ENCODE measurements around the gene MTHFD1L. TPM values are rescaled to one million over a fixed set of nuclear protein-coding genes. Genes with fewer than 3 reads are reported as not detected.

The MTHFD1L gene
- total RNA-seq, 2 donors from 2014 or later, result 4.1 to 12.2 TPM

DNA sequence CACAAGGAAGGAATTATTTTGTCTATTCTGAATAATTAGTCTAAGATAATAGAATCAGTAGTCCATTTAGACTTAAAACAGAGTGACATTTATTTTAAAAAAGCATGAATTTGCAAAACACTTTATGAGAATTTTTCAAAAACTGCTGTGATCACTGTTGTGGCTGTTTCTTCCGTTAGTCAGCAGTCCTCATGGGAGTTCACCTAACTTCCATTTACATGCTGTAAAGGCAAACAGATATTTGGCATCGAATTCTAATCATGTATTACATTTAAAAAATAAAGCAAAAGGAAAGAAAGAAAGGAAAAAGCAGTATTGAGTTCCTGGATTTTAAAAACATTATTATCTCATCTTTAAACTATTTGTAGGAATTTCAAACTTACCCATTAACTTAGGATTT, 111.8 kb downstream of the MTHFD1L start:
- Histone ChIP-seq H3K27ac (no peak overlapping the region), H3K27me3 (no peaks in the 10 kb centered on the region), H3K36me3 (no peaks in the 10 kb centered on the region), H3K9me3 (peaks cover 0 to 8% of the 10 kb centered on the region in 2 donors), H3K4me1 (no peaks in the 10 kb centered on the region), H3K4me3 (no peak overlapping the region)
- no peak for TF ChIP-seq CTCF (IDR thresholded peaks at IDR 0.05)
- DNase-seq (ENCODE audit: low spot score), result no peak

- Histone ChIP-seq H3K4me3 (no peak overlapping the region), H3K9me3 (peaks cover 0 to 5% of the 10 kb centered on the region in 2 donors), H3K36me3 (no peaks in the 10 kb centered on the region), H3K27ac (no peak overlapping the region), H3K4me1 (no peaks in the 10 kb centered on the region), H3K27me3 (no peaks in the 10 kb centered on the region)
- DNase-seq (ENCODE audit: low spot score), result no peak
- TF ChIP-seq CTCF (IDR thresholded peaks at IDR 0.05), result no peak
These were observed 113.1 kb downstream of the MTHFD1L start for GRCh38 chr6:150978624-150979023.

GRCh38 chr6:150979826-150980350, 114.4 kb downstream of the MTHFD1L start:
- Histone ChIP-seq H3K36me3 (no peaks in the 10 kb centered on the region), H3K4me3 (no peak overlapping the region), H3K27ac (no peak overlapping the region), H3K27me3 (no peaks in the 10 kb centered on the region), H3K9me3 (no peaks in the 10 kb centered on the region), H3K4me1 (no peaks in the 10 kb centered on the region)
- no peak for DNase-seq (ENCODE audit: low spot score)
- no peak for TF ChIP-seq CTCF (IDR thresholded peaks at IDR 0.05)

DNA sequence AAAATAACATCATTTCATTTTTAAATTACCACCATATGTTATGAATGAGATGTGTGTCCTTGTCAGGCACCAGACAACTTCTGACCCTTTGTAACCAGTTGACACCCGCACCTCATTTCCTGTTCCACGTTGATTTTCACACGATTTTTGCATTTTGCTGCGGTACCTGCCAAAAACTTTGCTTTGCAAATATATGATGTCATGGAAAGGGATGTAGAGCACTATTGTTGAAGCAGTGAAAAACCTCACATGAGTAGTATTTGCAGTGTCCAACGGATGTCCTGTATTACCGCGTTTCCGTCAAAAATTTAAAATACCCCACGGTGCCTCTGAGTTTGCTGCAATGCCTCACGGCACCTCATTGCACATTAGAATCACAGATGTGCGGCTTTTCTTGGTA, 115.6 kb downstream of the MTHFD1L start:
- no peak for TF ChIP-seq CTCF (IDR thresholded peaks at IDR 0.05)
- Histone ChIP-seq H3K36me3 (no peaks in the 10 kb centered on the region), H3K27me3 (no peaks in the 10 kb centered on the region), H3K4me3 (no peak overlapping the region), H3K27ac (no peak overlapping the region), H3K9me3 (no peaks in the 10 kb centered on the region), H3K4me1 (no peaks in the 10 kb centered on the region)
- DNase-seq (ENCODE audit: low spot score), result no peak

DNA sequence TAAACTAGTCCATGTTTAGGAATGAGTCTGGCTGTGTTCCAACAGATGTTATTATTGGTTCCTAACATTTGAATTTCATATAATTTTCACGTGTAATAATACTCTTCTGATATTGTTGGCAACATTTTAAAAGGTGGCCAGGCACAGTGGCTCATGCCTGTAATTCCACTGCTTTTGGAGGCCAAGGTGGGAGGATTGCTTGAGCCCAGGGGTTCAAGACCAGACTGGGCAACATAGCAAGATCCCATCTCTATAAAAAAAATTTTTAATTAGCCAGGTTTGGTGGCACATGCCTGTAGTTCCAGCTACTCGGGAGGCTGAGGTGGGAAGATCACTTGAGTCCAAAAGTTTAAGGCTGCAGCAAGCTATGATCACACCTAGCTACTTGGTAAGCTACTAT, 116.2 kb downstream of the MTHFD1L start:
- DNase-seq (ENCODE audit: low spot score), result no peak
- no peak overlapping the region for H3K27ac ChIP-seq
- H3K4me3 ChIP-seq, result no peak overlapping the region
- H3K27me3 ChIP-seq, result no peaks in the 10 kb centered on the region
- H3K9me3 ChIP-seq, result no peaks in the 10 kb centered on the region
- no peak for TF ChIP-seq CTCF (IDR thresholded peaks at IDR 0.05)
- no peaks in the 10 kb centered on the region for H3K4me1 ChIP-seq
- H3K36me3 ChIP-seq, result no peaks in the 10 kb centered on the region

DNA sequence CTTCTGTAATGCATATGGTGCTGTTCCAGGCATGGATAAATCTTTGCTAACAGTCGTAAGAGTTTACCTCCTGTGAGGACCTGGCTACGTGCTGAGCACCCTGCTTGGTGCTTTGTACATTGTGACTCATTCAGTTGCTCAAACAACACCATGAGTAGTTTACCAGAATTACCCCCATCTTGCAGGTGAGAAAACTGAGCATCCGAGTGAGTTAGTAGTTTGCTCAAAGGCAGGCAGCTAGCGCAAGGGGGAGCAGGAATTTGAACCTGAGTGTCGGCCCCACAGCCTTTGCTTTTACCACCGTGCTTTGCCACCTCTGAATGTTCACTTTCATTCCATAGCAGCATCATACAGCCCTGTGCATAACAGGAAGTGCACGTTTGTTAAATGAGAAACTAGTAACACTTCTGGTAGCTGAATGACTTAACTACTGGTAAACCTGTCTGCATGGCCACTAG, 121.9 kb downstream of the MTHFD1L start:
- no peak for DNase-seq (ENCODE audit: low spot score)
- no peak for TF ChIP-seq CTCF (IDR thresholded peaks at IDR 0.05)
- Histone ChIP-seq H3K9me3 (no peaks in the 10 kb centered on the region), H3K27ac (no peak overlapping the region), H3K4me3 (no peak overlapping the region), H3K4me1 (no peaks in the 10 kb centered on the region), H3K27me3 (no peaks in the 10 kb centered on the region), H3K36me3 (no peaks in the 10 kb centered on the region)

Measured in right atrium auricular region (tissue), 2 donors.